Measurements from ENCODE around the gene ECE1.

- TF ChIP-seq SIX5 (IDR thresholded peaks at IDR 0.05; ENCODE audit: low read depth, low read length) (no peak), CHD1 (IDR thresholded peaks at IDR 0.05; ENCODE audit: low read depth, low read length) (no peak), POLR2A (IDR thresholded peaks at IDR 0.05; ENCODE audit: control extremely low read depth in 1 of 2, low read depth in 2 of 2, low read length in 2 of 2) (no peak), BRCA1 (IDR thresholded peaks at IDR 0.05; ENCODE audit: low read depth, low read length) (no peak), CTCF (IDR thresholded peaks at IDR 0.05; ENCODE audit: control extremely low read depth in 1 of 3, insufficient read depth in 1 of 3, low read depth in 1 of 3, low read length in 3 of 3) (no peak), EP300 (IDR thresholded peaks at IDR 0.05; ENCODE audit: borderline replicate concordance in 1 of 2, low read depth in 2 of 2, low read length in 2 of 2) (no peak), POLR2AphosphoS5 (IDR thresholded peaks at IDR 0.05; ENCODE audit: low read depth, low read length) (no peak), CTBP2 (IDR thresholded peaks at IDR 0.05; ENCODE audit: borderline replicate concordance, insufficient read depth, insufficient read length, low read length) (no peak), CEBPB (IDR thresholded peaks at IDR 0.05; ENCODE audit: low read depth, low read length) (no peak)
Observed at GRCh38 chr1:21272540-21272939, 17.7 kb downstream of the ECE1 start.
